ENCODE results near the gene TLCD3B. TPM values are rescaled to one million over a fixed set of nuclear protein-coding genes. Genes with fewer than 3 reads are reported as not detected.
A peak's percentile ranks its signal among the peaks of the same experiment; 100 is the strongest.

The TLCD3B gene
- total RNA-seq, 4 donors from 2014 or later: not detected

- intact Hi-C loops (cut with DNase I; ENCODE audit: low total_unique reads): no loop called here
- 2% methylated on average over 48 to 66 of the region's 67 CpGs for WGBS, 2 donors
- H3K4me3 ChIP-seq (ENCODE audit: low read depth, poor library complexity, severe bottlenecking): peak within 1 kb of the TSS; percentile 90
- TF ChIP-seq CTCF (IDR thresholded peaks at IDR 0.05): no peak
- peak in 1 of 2 donors; percentile 30 for TF ChIP-seq POLR2A (IDR thresholded peaks at IDR 0.05)
- peak; percentile 86 to 98 for DNase-seq (ENCODE audit: low spot score in 2 of 2)
These were observed 44.6 kb upstream of the TLCD3B start, which contains the start of gene PPP4C for GRCh38 chr16:30075503-30076275. Gene PPP4C, plus strand, starts transcription at chr16:30075994. Its CDS starts 384 bp downstream, at chr16:30076378.

GRCh38 chr16:30070490-30070889 is 39.4 kb upstream of the TLCD3B start:
- DNase-seq (ENCODE audit: low spot score in 2 of 2): no peak
- H3K4me3 ChIP-seq (ENCODE audit: low read depth, poor library complexity, severe bottlenecking): no peak overlapping the region
- intact Hi-C loops (cut with DNase I; ENCODE audit: low total_unique reads): no loop called here
- TF ChIP-seq POLR2A (IDR thresholded peaks at IDR 0.05): no peak
- no peak for TF ChIP-seq CTCF (IDR thresholded peaks at IDR 0.05)

GRCh38 chr16:30069611-30070462 is 38.8 kb upstream of the TLCD3B start:
- no peak for TF ChIP-seq CTCF (IDR thresholded peaks at IDR 0.05)
- no peak for TF ChIP-seq POLR2A (IDR thresholded peaks at IDR 0.05)
- H3K4me3 ChIP-seq (ENCODE audit: low read depth, poor library complexity, severe bottlenecking): no peak overlapping the region
- DNase-seq (ENCODE audit: low spot score in 2 of 2): no peak
- 78 to 81% methylated on average over 29 to 31 of the region's 31 CpGs for WGBS, 2 donors
- intact Hi-C loops (cut with DNase I; ENCODE audit: low total_unique reads): no loop called here

- 79% methylated on average over 17 of the region's 17 CpGs for WGBS, 2 donors
- DNase-seq (ENCODE audit: low spot score in 2 of 2): no peak
- intact Hi-C loops (cut with DNase I; ENCODE audit: low total_unique reads): no loop called here
- H3K4me3 ChIP-seq (ENCODE audit: low read depth, poor library complexity, severe bottlenecking): no peak overlapping the region
- TF ChIP-seq CTCF (IDR thresholded peaks at IDR 0.05): no peak
- no peak for TF ChIP-seq POLR2A (IDR thresholded peaks at IDR 0.05)
These were observed 37.9 kb upstream of the TLCD3B start for GRCh38 chr16:30068750-30069610.

GRCh38 chr16:30068333-30068732 is 37.3 kb upstream of the TLCD3B start:
- no peak for DNase-seq (ENCODE audit: low spot score in 2 of 2)
- TF ChIP-seq POLR2A (IDR thresholded peaks at IDR 0.05) (no peak), CTCF (IDR thresholded peaks at IDR 0.05) (no peak)
- WGBS, 2 donors: 77 to 78% methylated on average over 9 of the region's 9 CpGs
- intact Hi-C loops (cut with DNase I; ENCODE audit: low total_unique reads): no loop called here
- no peak overlapping the region for H3K4me3 ChIP-seq (ENCODE audit: low read depth, poor library complexity, severe bottlenecking)
